ENCODE data around the gene CEP83. TPM values are rescaled to one million over a fixed set of nuclear protein-coding genes. Genes with fewer than 3 reads are reported as not detected.

Gene CEP83
- polyA plus RNA-seq, 1 of the 3 experiments (the other 2 are of a cell fraction) = 2.5 TPM

- TF ChIP-seq USF2 (IDR thresholded peaks at IDR 0.05; ENCODE audit: borderline replicate concordance, low read depth, low read length) (no peak), TAF1 (IDR thresholded peaks at IDR 0.05; ENCODE audit: borderline replicate concordance, low read depth, low read length) (no peak), USF1 (IDR thresholded peaks at IDR 0.05; ENCODE audit: borderline replicate concordance, low read depth) (no peak), FOXM1 (IDR thresholded peaks at IDR 0.05; ENCODE audit: low read depth) (no peak), NFIC (IDR thresholded peaks at IDR 0.05; ENCODE audit: borderline replicate concordance) (no peak), MAX (IDR thresholded peaks at IDR 0.05; ENCODE audit: low read depth) (no peak), MEF2A (IDR thresholded peaks at IDR 0.05; ENCODE audit: borderline replicate concordance, low read depth) (no peak), POLR2AphosphoS5 (IDR thresholded peaks at IDR 0.05; ENCODE audit: low read depth, low read length) (no peak), NRF1 (IDR thresholded peaks at IDR 0.05; ENCODE audit: low read depth, low read length) (no peak), RAD21 (IDR thresholded peaks at IDR 0.05; ENCODE audit: low read length) (no peak), SIN3A (IDR thresholded peaks at IDR 0.05; ENCODE audit: borderline replicate concordance, low read depth, low read length) (no peak), YY1 (IDR thresholded peaks at IDR 0.05; ENCODE audit: low read depth) (no peak), MXI1 (IDR thresholded peaks at IDR 0.05; ENCODE audit: low read depth, low read length) (no peak), GATA2 (CRISPR knock-in tag; IDR thresholded peaks at IDR 0.05) (no peak), ZBTB33 (IDR thresholded peaks at IDR 0.05; ENCODE audit: borderline replicate concordance, low read depth) (no peak)
- TF ChIP-seq, protein P1, sequence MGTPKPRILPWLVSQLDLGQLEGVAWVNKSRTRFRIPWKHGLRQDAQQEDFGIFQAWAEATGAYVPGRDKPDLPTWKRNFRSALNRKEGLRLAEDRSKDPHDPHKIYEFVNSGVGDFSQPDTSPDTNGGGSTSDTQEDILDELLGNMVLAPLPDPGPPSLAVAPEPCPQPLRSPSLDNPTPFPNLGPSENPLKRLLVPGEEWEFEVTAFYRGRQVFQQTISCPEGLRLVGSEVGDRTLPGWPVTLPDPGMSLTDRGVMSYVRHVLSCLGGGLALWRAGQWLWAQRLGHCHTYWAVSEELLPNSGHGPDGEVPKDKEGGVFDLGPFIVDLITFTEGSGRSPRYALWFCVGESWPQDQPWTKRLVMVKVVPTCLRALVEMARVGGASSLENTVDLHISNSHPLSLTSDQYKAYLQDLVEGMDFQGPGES (IDR thresholded peaks at IDR 0.05; ENCODE audit: low read depth, low read length) = no peak
- Histone ChIP-seq H3K4me1 (ENCODE audit: control insufficient read depth in 1 of 2, insufficient read depth in 2 of 2, low read depth in 1 of 2, low read length in 1 of 2) (no peaks in the 10 kb centered on the region), H3K4me3 (ENCODE audit: low read depth in 2 of 2, low read length in 1 of 2) (no peak overlapping the region), H3F3A (replicated peaks; ENCODE audit: insufficient read depth) (no peaks in the 10 kb centered on the region), H3K9ac (no peak overlapping the region), H3K9me2 (no peaks in the 10 kb centered on the region), H4K20me1 (ENCODE audit: insufficient read depth) (no peaks in the 10 kb centered on the region), H3K27me3 (ENCODE audit: insufficient read depth) (no peaks in the 10 kb centered on the region), H2AFZ (ENCODE audit: low read depth) (no peak overlapping the region), H3K9me3 (no peaks in the 10 kb centered on the region), H3K4me2 (no peak overlapping the region), H3K27ac (ENCODE audit: low read depth in 2 of 2, low read length in 1 of 2) (no peak overlapping the region), H3K79me2 (ENCODE audit: insufficient read depth) (no peaks in the 10 kb centered on the region), H3K36me3 (replicated peaks in 1 of 2; ENCODE audit: control insufficient read depth in 1 of 2, insufficient read depth in 2 of 2, low read length in 1 of 2) (peaks cover 9 to 24% of the 10 kb centered on the region in 2 experiments)
- DNase-seq = no peak
- WGBS (ENCODE audit: low lambda C conversion rate) = 100% methylated on average over 1 of the region's 1 CpG
- ChIA-PET CTCF (no interaction called here), POLR2A (no interaction called here)
Observed at GRCh38 chr12:94312378-94312777, 147.3 kb downstream of the CEP83 start.

Data from SK-N-SH (cell line).